WTC11 (cell line): Measurements from ENCODE around the gene MGAT5B. TPM values are rescaled to one million over a fixed set of nuclear protein-coding genes. Genes with fewer than 3 reads are reported as not detected.

Experiments used
- CBFB ChIP-seq: sonication (generic); formaldehyde crosslinking; IDR thresholded peaks from 2 replicates; pipeline ENCODE4 v1.8.1; 2022; ENCODE audit warnings: mild to moderate bottlenecking, low read depth, missing genetic modification reagents
- CDX4 ChIP-seq: fragments of 250-450 bp; sonication (Bioruptor Pico); IDR thresholded peaks from 2 replicates; pipeline ENCODE4 v1.9.0; 2021; ENCODE audit warnings: moderate library complexity, mild to moderate bottlenecking, inconsistent platforms, borderline replicate concordance
- CTCF ChIP-seq: fragments of 200-600 bp; IDR thresholded peaks from 2 replicates; pipeline ENCODE4 v1.8.0; 2022; ENCODE audit warnings: antibody characterized with exemption
- E2F4 ChIP-seq: sonication (generic); formaldehyde crosslinking; IDR thresholded peaks from 2 replicates; pipeline ENCODE4 v1.8.1; 2022; ENCODE audit warnings: low read depth, mild to moderate bottlenecking, moderate library complexity, missing genetic modification reagents, borderline replicate concordance
- FOXK1 ChIP-seq: sonication (generic); formaldehyde crosslinking; IDR thresholded peaks from 2 replicates; pipeline ENCODE4 v1.8.0; 2022; ENCODE audit warnings: mild to moderate bottlenecking, moderate library complexity, missing genetic modification reagents
- FOXP4 ChIP-seq: sonication (generic); formaldehyde crosslinking; IDR thresholded peaks from 2 replicates; pipeline ENCODE4 v1.8.0; 2022; ENCODE audit warnings: mild to moderate bottlenecking, missing genetic modification reagents
- MAX ChIP-seq: sonication (generic); formaldehyde crosslinking; IDR thresholded peaks from 2 replicates; pipeline ENCODE4 v1.8.0; 2022; ENCODE audit warnings: mild to moderate bottlenecking, missing genetic modification reagents
- NFATC4 ChIP-seq: fragments of 250-450 bp; sonication (Bioruptor Pico); IDR thresholded peaks from 2 replicates; pipeline ENCODE4 v1.9.0; 2021; ENCODE audit warnings: mild to moderate bottlenecking
- NFE2L1 ChIP-seq: sonication (generic); formaldehyde crosslinking; IDR thresholded peaks from 2 replicates; pipeline ENCODE4 v1.8.1; 2023; ENCODE audit warnings: missing genetic modification reagents
- NR2C2 ChIP-seq: sonication (generic); formaldehyde crosslinking; IDR thresholded peaks from 2 replicates; pipeline ENCODE4 v1.8.0; 2022; ENCODE audit warnings: mild to moderate bottlenecking, missing genetic modification reagents
- SMAD3 ChIP-seq: sonication (generic); formaldehyde crosslinking; IDR thresholded peaks from 2 replicates; pipeline ENCODE4 v1.8.0; 2022; ENCODE audit warnings: missing genetic modification reagents, mild to moderate bottlenecking, borderline replicate concordance
- SOX15 ChIP-seq: fragments of 250-450 bp; sonication (Bioruptor Pico); IDR thresholded peaks from 2 replicates; pipeline ENCODE4 v1.9.0; 2021; ENCODE audit warnings: mild to moderate bottlenecking
- ZNF138 ChIP-seq: sonication (generic); formaldehyde crosslinking; conservative IDR thresholded peaks from 2 replicates; pipeline ENCODE4 v1.8.1; 2022; ENCODE audit warnings: mild to moderate bottlenecking, moderate library complexity, missing genetic modification reagents
- ZNF281 ChIP-seq: sonication (generic); formaldehyde crosslinking; IDR thresholded peaks from 2 replicates; pipeline ENCODE4 v1.8.0; 2023; ENCODE audit warnings: mild to moderate bottlenecking, missing genetic modification reagents
- ZNF423 ChIP-seq: fragments of 250-450 bp; sonication (Bioruptor Pico); IDR thresholded peaks from 2 replicates; pipeline ENCODE4 v2.1.2; 2022; ENCODE audit warnings: mild to moderate bottlenecking, moderate library complexity
- ZNF425 ChIP-seq: fragments of 250-450 bp; sonication (Bioruptor Pico); conservative IDR thresholded peaks from 2 replicates; pipeline ENCODE4 v1.9.0; 2021; ENCODE audit warnings: mild to moderate bottlenecking
- ZNF671 ChIP-seq: fragments of 250-450 bp; sonication (Bioruptor Pico); IDR thresholded peaks from 2 replicates; pipeline ENCODE4 v1.8.0; 2021; ENCODE audit warnings: mild to moderate bottlenecking
- ZSCAN18 ChIP-seq: fragments of 250-450 bp; sonication (Bioruptor Pico); IDR thresholded peaks from 2 replicates; pipeline ENCODE4 v2.1.2; 2022; ENCODE audit warnings: mild to moderate bottlenecking, moderate library complexity
- total RNA-seq: library from RNA; stranded (reverse); gene quantifications from 3 replicates; pipeline ENCODE4 v1.2.3, GENCODE V29; 2021

The MGAT5B gene
- total RNA-seq, 1 experiment from 2014 or later, result 11.6 TPM

GRCh38 chr17:76968707-76969597 is 100.7 kb downstream of the MGAT5B start (continued):
- TF ChIP-seq FOXP4 (CRISPR knock-in tag) (0 out of 2 replicates have a peak, but pooled peaks have one; percentile 27), ZNF281 (CRISPR knock-in tag) (no peak), ZNF671 (no peak), CTCF (no peak), ZNF423 (CRISPR knock-in tag) (0 out of 2 replicates have a peak, but pooled peaks have one; percentile 3), E2F4 (CRISPR knock-in tag) (no peak), CDX4 (no peak), SOX15 (no peak), FOXK1 (CRISPR knock-in tag) (peak; percentile 40; the same call in 1 of the 2 replicates), NFE2L1 (CRISPR knock-in tag) (no peak; the same call in 1 of the 2 replicates), NR2C2 (CRISPR knock-in tag) (no peak), SMAD3 (CRISPR knock-in tag) (no peak), ZNF138 (CRISPR knock-in tag) (no peak; the same call in 1 of the 2 replicates), NFATC4 (CRISPR knock-in tag) (no peak), CBFB (CRISPR knock-in tag) (no peak), ZNF425 (no peak), MAX (CRISPR knock-in tag) (no peak; the same call in 1 of the 2 replicates), ZSCAN18 (CRISPR knock-in tag) (no peak)
- TF ChIP-seq, all 79 proteins: peak for 11
